WERI-Rb-1 (cell line): ENCODE results near the gene ROBO1.
A peak's percentile ranks its signal among the peaks of the same experiment; 100 is the strongest.

ENCODE experiments used
- DNase-seq: peaks from one replicate; pipeline ENCODE4 v3.0.0-alpha.2; 2020
- H3K27ac ChIP-seq: fragments of 250-450 bp; sonication (Bioruptor Pico); 2 replicates; pipeline ENCODE4 v1.5.1; 2020; ENCODE audit warnings: mild to moderate bottlenecking, moderate library complexity
- H3K27me3 ChIP-seq: fragments of 250-450 bp; sonication (Bioruptor Pico); 2 replicates; pipeline ENCODE4 v1.5.1; 2021; ENCODE audit warnings: mild to moderate bottlenecking, low read depth, moderate library complexity; ENCODE audit not compliant: insufficient read depth, severe bottlenecking
- H3K36me3 ChIP-seq: fragments of 250-450 bp; sonication (Bioruptor Pico); 2 replicates; pipeline ENCODE4 v1.5.1; 2020; ENCODE audit warnings: mild to moderate bottlenecking, moderate library complexity
- H3K4me3 ChIP-seq: 2 replicates; pipeline ENCODE4 v1.5.1; 2011; ENCODE audit warnings: low read depth, mild to moderate bottlenecking, control low read depth, low read length
- H3K9me3 ChIP-seq: fragments of 250-450 bp; sonication (Bioruptor Pico); 2 replicates; pipeline ENCODE4 v1.5.1; 2021; ENCODE audit warnings: mild to moderate bottlenecking, moderate library complexity; ENCODE audit not compliant: severe bottlenecking
- TF ChIP-seq, protein P1 (sequence below): IDR thresholded peaks from 2 replicates; pipeline ENCODE4 v1.5.1; 2011; ENCODE audit warnings: low read depth, mild to moderate bottlenecking, control low read depth, inconsistent platforms, low read length

ROBO1 gene

DNA sequence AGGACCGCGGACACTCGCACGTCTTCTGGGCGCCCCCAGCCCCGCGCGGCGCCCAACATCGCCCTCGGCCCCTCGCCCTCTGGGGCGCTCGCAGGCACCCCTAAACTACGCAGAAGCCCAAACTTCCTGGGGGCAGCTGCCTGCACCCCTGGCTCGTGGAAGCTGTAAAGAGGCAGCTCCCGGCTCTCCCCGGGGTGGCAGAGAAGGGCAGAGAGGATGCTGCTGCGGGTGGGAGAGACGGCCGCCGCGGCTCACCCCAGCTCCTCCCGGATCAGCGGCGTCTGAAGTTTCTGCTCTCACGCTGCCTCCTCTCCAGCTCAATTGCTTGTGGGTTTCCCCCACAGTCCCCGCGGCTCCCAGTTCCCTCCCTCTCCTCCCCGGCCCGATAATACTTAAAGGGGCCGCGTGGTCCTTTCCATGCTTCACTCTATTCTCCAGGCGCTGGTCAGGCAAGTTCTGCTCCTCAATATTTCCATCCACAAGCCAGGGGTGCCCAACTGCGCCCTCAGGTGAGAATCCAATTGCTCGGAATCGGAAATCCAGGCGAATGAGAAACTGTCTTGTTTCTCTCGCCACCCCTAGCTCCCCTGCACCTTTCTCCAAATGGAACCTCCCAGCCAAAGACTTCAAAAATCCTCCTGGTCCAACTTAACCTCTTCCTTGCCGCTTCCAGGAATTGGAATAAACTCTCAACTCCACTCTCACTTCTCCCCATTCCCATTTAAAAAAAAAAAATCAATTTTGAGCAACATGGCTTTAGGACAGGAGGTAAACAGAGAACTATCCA, 748.5 kb downstream of the ROBO1 start:
- DNase-seq: peak; percentile 92
- no peaks in the 10 kb centered on the region; the same call in none of the 2 replicates for H3K36me3 ChIP-seq
- TF ChIP-seq, protein P1, sequence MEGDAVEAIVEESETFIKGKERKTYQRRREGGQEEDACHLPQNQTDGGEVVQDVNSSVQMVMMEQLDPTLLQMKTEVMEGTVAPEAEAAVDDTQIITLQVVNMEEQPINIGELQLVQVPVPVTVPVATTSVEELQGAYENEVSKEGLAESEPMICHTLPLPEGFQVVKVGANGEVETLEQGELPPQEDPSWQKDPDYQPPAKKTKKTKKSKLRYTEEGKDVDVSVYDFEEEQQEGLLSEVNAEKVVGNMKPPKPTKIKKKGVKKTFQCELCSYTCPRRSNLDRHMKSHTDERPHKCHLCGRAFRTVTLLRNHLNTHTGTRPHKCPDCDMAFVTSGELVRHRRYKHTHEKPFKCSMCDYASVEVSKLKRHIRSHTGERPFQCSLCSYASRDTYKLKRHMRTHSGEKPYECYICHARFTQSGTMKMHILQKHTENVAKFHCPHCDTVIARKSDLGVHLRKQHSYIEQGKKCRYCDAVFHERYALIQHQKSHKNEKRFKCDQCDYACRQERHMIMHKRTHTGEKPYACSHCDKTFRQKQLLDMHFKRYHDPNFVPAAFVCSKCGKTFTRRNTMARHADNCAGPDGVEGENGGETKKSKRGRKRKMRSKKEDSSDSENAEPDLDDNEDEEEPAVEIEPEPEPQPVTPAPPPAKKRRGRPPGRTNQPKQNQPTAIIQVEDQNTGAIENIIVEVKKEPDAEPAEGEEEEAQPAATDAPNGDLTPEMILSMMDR: no peak
- H3K4me3 ChIP-seq: peak overlapping the region; percentile 88
- H3K27ac ChIP-seq: peak overlapping the region; percentile 96
- no peaks in the 10 kb centered on the region for H3K27me3 ChIP-seq
- H3K9me3 ChIP-seq: no peaks in the 10 kb centered on the region

DNA sequence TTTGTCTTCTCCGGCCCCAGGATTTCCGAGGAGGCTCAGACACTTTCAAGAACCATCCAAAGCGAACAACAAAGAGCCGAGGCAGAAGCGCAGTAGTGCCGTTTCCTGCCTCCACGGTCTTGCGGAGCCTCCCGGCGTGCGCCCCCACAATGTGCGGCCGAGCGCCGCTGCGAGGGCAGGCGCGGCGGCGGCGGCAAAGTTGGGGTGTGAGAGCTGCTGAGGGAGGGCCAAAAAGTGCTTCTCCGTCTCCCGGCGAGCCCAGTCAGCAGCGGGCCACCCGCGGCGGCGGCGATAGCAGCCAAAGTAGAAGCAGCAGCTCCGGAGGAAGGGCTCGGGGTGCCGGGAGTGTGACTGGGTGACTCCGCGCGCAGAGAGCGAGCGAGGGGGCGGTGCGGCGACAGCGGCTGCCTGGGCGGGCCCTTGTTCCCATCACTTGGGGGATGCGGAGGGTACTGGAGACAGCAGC, 749.1 kb downstream of the ROBO1 start:
- DNase-seq: peak; percentile 36
- Histone ChIP-seq H3K27ac (peak overlapping the region; percentile 96), H3K27me3 (no peaks in the 10 kb centered on the region), H3K4me3 (peak overlapping the region; percentile 88), H3K36me3 (no peaks in the 10 kb centered on the region; the same call in none of the 2 replicates), H3K9me3 (no peaks in the 10 kb centered on the region)
- TF ChIP-seq, protein P1: no peak

DNA sequence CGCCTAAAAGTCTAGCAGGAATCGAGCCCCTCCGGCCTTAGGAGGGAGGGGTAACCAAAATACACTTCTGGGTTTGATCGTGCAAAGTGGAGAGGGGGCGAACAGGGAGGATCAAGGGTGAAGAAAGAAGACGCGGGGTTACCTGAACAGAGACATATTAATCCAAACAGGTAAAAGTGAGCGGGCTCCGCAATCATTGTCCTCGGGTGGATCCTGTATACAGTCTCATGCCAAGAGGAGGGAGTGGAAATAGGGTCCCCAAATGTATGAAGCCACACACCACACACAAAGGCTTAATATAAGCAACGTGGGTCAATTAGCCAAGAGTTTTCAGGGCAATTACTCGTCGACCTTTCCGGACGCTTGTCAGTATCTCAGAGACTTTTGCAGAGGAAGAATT, 749.5 kb downstream of the ROBO1 start:
- TF ChIP-seq, protein P1: no peak
- Histone ChIP-seq H3K4me3 (peak overlapping the region; percentile 88), H3K27me3 (no peaks in the 10 kb centered on the region), H3K9me3 (no peaks in the 10 kb centered on the region), H3K27ac (peak overlapping the region; percentile 96), H3K36me3 (no peaks in the 10 kb centered on the region; the same call in none of the 2 replicates)
- DNase-seq: no peak

DNA sequence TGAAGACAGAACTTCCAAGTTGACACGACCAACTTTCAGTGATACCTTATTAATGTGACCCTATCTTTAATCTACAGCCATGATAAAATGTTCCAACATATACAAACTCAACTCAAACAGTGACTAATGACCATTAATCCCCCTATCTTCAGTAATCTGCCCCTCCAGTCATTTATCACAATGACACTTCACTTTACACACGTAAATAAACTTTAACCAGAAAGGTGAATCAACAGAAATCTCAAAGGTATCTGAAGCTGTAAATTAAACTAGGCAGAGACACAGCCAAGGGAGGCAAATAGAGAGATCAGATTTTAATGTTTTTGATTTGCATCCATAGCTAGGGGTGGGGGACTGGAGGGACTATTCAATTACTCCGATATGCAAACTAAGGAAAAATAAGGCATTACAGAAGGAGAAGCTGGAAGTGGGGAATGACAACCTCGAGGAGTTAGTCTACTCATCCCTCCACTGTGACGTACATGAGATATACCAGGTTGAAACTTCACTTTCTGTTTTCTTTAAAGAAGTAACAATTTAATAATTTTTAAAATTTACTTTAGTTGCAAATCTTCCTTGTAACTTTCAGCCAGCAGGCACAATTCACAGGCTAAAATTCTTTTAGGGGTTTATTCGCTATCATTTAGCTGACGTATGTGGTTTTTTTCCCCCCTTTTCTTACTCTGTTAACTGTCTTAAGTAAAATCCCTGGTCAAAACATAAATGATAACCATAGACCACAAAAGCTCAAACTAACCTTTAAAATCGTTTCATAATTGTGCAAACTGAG, 751.0 kb downstream of the ROBO1 start:
- Histone ChIP-seq H3K9me3 (no peaks in the 10 kb centered on the region), H3K4me3 (peak overlapping the region; percentile 88), H3K36me3 (no peaks in the 10 kb centered on the region; the same call in none of the 2 replicates), H3K27ac (peak overlapping the region; percentile 96), H3K27me3 (no peaks in the 10 kb centered on the region)
- TF ChIP-seq, protein P1: no peak
- no peak for DNase-seq

DNA sequence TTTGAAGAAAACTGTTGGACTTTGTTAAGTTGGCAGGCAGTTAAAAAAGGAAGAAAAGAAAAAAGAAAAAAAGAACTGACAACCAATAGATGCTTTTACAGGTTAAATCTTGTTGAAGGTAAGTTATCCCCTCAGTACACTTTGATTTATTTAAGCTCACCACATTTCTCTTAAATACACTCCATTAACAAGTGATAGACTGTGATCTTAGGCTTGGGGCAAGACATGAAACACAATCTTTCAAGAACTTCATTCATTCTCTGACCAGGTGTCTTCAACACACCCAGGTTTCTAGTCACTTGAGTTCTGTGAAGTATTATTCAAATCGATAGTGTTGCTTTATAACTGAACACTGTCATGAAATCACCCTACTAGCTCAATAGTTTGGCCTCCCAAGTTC, 751.9 kb downstream of the ROBO1 start:
- Histone ChIP-seq H3K36me3 (no peaks in the 10 kb centered on the region; the same call in none of the 2 replicates), H3K27ac (no peak overlapping the region), H3K27me3 (no peaks in the 10 kb centered on the region), H3K4me3 (peak overlapping the region; percentile 88), H3K9me3 (no peaks in the 10 kb centered on the region)
- TF ChIP-seq, protein P1: no peak
- no peak for DNase-seq
